PC-9 (cell line): ENCODE data around the gene GFOD2.

Source experiments
- CTCF ChIP-seq: fragments of 200-600 bp; sonication (generic); conservative IDR thresholded peaks from 2 replicates; pipeline ENCODE4 v1.6.1; 2017; ENCODE audit warnings: mixed run types, antibody characterized with exemption, mild to moderate bottlenecking, moderate library complexity
- EZH2 ChIP-seq: fragments of 200-600 bp; sonication (generic); IDR thresholded peaks from 2 replicates; pipeline ENCODE4 v1.8.0; 2017; ENCODE audit warnings: antibody characterized with exemption, low read depth

GRCh38 chr16:67648764-67649407, 70.2 kb downstream of the GFOD2 start:
- TF ChIP-seq CTCF (no peak), EZH2 (no peak)
